ENCODE measurements around the gene PCDHGA6.
"Not testable (repeated sequence)": the region's sequence is repeated elsewhere in the genome, so short reads cannot be mapped to it uniquely, and the experiment has no call there.

The PCDHGA6 gene

DNA sequence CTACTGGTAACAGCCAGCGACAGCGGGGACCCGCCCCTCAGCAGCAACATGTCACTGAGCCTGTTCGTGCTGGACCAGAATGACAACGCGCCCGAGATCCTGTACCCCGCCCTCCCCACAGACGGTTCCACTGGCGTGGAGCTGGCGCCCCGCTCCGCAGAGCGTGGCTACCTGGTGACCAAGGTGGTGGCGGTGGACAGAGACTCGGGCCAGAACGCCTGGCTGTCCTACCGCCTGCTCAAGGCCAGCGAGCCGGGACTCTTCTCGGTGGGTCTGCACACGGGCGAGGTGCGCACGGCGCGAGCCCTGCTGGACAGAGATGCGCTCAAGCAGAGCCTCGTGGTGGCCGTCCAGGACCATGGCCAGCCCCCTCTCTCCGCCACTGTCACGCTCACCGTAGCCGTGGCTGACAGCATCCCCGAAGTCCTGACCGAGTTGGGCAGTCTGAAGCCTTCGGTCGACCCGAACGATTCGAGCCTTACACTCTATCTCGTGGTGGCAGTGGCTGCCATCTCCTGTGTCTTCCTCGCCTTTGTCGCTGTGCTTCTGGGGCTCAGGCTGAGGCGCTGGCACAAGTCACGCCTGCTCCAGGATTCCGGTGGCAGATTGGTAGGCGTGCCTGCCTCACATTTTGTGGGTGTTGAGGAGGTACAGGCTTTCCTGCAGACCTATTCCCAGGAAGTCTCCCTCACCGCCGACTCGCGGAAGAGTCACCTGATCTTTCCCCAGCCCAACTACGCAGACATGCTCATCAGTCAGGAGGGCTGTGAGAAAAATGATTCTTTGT lies 20.9 kb downstream of the PCDHGA6 start:
- not testable (repeated sequence) for DNase-seq (ENCODE audit: low read depth)

GRCh38 chr5:141397756-141398551 lies 24.3 kb downstream of the PCDHGA6 start, which contains the start of gene PCDHGB5:
TSS of gene PCDHGB5 (plus strand) at chr5:141397947. CDS start at chr5:141398128, 181 bp downstream.
- DNase-seq (ENCODE audit: low read depth) = peak; percentile 77

DNA sequence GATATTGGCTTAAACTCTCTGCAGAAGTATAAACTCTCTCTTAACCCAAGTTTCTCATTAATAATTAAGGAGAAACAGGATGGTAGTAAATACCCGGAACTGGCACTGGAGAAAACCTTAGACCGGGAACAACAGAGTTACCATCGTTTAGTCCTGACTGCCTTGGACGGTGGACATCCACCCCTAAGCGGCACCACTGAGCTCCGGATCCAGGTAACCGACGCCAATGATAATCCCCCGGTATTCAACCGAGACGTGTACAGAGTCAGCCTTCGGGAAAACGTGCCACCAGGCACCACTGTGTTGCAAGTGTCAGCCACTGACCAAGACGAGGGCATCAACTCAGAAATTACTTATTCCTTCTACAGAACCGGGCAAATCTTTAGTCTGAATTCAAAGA lies 24.9 kb downstream of the PCDHGA6 start:
- DNase-seq (ENCODE audit: low read depth) = no peak

DNA sequence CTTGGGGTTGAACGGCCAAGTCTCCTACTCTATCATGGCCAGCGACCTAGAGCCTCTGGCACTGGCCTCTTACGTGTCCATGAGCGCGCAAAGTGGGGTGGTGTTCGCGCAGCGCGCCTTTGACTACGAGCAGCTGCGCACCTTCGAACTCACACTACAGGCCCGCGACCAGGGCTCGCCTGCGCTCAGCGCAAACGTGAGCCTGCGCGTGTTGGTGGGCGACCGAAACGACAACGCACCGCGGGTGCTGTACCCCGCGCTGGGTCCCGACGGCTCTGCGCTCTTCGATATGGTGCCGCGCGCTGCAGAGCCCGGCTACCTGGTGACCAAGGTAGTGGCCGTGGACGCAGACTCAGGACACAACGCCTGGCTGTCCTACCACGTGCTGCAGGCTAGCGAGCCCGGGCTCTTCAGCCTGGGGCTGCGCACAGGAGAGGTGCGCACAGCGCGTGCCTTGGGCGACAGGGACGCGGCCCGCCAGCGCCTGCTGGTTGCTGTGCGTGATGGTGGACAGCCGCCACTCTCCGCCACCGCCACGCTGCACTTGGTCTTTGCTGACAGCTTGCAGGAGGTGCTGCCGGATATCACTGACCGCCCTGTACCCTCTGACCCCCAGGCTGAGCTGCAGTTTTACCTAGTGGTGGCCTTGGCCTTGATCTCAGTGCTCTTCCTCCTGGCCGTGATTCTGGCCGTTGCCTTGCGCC lies 26.0 kb downstream of the PCDHGA6 start:
- DNase-seq (ENCODE audit: low read depth) = no peak

DNA sequence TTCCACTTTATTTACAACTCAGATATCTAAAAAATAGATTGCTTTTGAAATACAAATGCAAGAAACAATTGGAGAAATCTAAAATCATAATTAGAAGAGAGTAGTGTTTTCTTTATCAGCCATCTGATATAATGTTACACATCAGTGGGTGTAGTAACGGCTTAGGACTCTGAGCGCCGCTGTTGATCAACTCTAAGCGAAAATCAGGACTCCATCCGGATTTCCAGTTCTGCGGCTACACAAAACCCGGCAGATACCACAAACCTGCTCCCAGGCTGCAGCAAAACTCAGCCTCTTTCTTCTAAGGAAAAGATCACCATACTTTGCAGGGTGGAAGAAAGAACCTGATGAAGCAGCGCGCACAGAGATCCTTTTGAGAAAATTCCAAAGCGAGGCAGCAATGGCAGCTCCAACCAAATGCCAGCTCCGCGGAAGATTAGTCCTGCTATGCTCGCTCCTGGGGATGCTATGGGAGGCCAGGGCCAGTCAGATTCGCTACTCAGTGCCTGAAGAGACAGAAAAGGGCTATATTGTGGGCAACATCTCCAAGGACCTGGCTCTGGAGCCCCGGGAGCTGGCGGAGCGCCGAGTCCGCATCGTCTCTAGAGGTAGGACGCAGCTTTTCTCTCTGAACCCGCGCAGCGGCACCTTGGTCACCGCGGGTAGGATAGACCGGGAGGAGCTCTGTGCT lies 29.0 kb downstream of the PCDHGA6 start, which contains the start of gene PCDHGA9:
TSS of gene PCDHGA9 (plus strand) at position 226 of the 691 bp plus-strand sequence. CDS start at position 401, 175 bp downstream.
- DNase-seq (ENCODE audit: low read depth) = peak; percentile 31

DNA sequence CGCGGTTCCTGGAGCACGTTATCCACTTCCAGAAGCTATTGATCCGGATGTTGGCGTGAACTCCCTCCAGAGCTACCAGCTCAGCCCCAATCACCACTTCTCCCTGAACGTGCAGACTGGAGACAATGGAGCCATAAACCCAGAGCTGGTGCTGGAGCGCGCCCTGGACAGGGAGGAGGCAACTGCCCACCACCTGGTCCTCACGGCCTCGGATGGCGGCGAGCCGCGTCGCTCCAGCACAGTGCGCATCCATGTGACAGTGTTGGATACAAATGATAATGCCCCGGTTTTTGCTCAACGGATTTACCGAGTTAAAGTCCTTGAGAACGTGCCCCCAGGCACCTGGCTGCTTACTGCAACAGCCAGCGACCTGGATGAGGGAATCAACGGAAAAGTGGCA lies 29.7 kb downstream of the PCDHGA6 start:
- DNase-seq (ENCODE audit: low read depth) = no peak

GRCh38 chr5:141407790-141408505 lies 34.3 kb downstream of the PCDHGA6 start, which contains the start of gene PCDHGB6:
TSS of gene PCDHGB6 (plus strand) at chr5:141408021. CDS start at chr5:141408203, 182 bp downstream.
- DNase-seq (ENCODE audit: low read depth) = peak; percentile 25

GRCh38 chr5:141409598-141410306 lies 36.1 kb downstream of the PCDHGA6 start:
- no peak for DNase-seq (ENCODE audit: low read depth)

DNA sequence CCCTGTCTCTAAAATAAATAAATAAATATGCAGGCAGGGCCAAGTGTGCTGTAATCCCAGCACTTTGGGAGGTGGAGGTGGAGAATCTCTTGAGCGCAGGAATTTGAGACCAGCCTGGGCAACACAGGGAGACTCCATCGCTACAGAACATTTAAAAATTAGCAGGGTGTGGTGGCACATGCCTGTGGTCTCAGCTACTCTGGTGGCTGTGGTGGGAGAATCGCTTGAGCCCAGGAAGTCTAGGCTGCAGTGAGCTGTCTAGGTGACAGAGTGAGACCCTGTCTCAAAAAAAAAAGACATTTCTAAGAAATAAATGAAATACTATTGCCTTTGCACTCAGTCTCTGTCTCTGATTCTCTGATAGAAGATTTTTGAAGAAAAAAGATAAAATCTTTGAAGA lies 37.9 kb downstream of the PCDHGA6 start:
- no peak for DNase-seq (ENCODE audit: low read depth)

DNA sequence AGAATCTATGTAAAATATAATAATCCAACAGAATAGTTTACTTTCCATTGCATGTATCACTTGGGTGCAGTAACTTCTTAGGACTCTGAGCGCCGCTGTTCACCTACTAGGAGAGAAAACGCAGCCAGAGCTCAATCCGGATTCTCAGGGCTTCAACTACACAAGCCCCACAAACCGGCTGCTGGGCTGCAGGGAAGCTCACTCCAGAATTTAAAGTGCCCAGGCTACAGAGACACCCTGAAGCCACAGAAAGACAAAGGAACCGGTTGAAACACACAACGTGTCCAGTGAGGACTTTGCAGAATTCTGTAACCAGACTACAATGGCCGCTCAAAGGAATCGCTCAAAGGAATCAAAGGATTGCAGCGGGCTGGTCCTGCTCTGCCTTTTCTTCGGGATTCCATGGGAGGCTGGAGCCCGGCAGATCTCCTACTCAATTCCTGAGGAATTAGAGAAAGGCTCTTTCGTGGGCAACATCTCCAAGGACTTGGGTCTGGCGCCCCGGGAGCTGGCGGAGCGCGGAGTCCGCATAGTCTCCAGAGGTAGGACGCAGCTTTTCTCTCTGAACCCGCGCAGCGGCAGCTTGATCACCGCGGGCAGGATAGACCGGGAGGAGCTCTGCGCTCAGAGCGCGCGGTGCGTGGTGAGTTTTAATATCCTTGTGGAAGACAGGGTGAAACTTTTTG lies 39.3 kb downstream of the PCDHGA6 start, which contains the start of gene PCDHGA10:
TSS of gene PCDHGA10 (plus strand) at position 134 of the 686 bp plus-strand sequence. CDS start at position 323, 189 bp downstream.
- peak; percentile 79 for DNase-seq (ENCODE audit: low read depth)

DNA sequence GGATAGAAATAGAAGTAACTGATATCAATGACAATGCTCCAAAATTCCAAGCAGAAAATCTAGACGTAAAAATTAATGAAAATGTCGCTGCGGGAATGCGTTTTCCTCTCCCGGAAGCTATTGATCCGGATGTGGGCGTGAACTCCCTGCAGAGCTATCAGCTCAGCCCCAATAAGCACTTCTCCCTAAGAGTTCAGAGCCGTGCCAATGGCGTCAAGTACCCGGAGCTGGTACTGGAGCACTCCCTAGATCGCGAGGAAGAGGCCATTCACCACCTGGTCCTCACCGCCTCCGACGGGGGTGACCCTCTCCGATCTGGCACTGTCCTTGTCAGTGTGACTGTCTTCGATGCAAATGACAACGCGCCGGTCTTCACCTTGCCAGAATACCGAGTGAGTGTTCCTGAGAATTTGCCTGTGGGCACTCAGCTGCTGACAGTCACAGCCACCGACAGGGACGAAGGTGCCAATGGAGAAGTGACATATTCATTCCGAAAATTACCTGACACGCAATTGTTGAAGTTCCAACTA lies 39.9 kb downstream of the PCDHGA6 start:
- peak; percentile 42 for DNase-seq (ENCODE audit: low read depth)

GRCh38 chr5:141414548-141415274 lies 41.0 kb downstream of the PCDHGA6 start:
- DNase-seq (ENCODE audit: low read depth) = not testable (repeated sequence)

DNA sequence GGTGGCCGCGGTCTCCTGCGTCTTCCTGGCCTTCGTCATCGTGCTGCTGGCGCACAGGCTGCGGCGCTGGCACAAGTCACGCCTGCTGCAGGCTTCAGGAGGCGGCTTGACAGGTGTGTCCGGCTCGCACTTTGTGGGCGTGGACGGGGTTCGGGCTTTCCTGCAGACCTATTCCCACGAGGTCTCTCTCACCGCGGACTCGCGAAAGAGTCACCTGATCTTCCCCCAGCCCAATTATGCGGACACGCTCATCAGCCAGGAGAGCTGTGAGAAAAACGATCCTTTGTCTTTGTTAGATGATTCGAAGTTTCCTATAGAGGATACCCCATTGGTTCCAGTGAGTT lies 41.6 kb downstream of the PCDHGA6 start:
- not testable (repeated sequence) for DNase-seq (ENCODE audit: low read depth)

- peak; percentile 80 for DNase-seq (ENCODE audit: low read depth)
Measured at GRCh38 chr5:141417494-141418172, 43.9 kb downstream of the PCDHGA6 start, which contains the start of gene PCDHGB7. TSS of gene PCDHGB7 (plus strand) at chr5:141417677. CDS start at chr5:141417860, 183 bp downstream.

DNA sequence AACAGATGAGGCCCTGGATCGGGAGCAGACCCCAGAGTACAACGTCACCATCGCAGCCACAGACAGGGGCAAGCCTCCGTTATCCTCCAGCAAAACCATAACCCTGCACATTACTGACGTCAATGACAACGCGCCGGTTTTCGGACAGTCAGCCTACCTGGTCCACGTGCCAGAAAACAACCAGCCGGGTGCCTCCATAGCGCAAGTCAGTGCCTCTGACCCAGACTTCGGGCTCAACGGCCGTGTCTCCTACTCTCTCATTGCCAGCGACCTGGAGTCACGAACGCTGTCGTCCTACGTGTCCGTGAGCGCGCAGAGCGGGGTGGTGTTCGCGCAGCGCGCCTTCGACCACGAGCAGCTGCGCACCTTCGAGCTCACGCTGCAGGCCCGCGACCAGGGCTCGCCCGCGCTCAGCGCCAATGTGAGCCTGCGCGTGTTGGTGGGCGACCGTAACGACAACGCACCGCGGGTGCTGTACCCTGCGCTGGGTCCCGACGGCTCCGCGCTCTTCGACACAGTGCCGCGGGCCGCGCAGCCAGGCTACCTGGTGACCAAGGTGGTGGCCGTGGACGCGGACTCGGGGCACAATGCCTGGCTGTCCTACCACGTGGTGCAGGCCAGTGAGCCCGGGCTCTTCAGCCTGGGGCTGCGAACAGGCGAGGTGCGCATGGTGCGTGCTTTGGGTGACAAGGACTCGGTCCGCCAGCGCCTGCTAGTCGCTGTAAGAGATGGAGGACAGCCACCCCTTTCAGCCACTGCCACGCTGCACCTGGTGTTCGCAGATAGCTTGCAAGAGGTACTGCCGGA lies 45.6 kb downstream of the PCDHGA6 start:
- DNase-seq (ENCODE audit: low read depth) = no peak

- peak; percentile 75 for DNase-seq (ENCODE audit: low read depth)
Measured at GRCh38 chr5:141420855-141421488, 47.3 kb downstream of the PCDHGA6 start, which contains the start of gene PCDHGA11. TSS of gene PCDHGA11 (plus strand) at chr5:141421051. CDS start at chr5:141421228, 177 bp downstream.

Data from ELR (cell line).